A673 (cell line): ENCODE measurements around the gene GPD2.

Experiments used
- CTCF ChIP-seq: fragments of 300-800, 200-600 bp; sonication (generic); conservative IDR thresholded peaks from 2 replicates; pipeline ENCODE4 v1.5.1; 2017; ENCODE audit warnings: low read depth, mild to moderate bottlenecking, antibody characterized with exemption, low read length, moderate library complexity, mixed read lengths
- EZH2 ChIP-seq: fragments of 200-600 bp; sonication (generic); IDR thresholded peaks from 2 replicates; pipeline ENCODE4 v1.6.1; 2017; ENCODE audit warnings: borderline replicate concordance, low read depth, mild to moderate bottlenecking, mixed read lengths, antibody characterized with exemption, low read length; ENCODE audit not compliant: poor library complexity, severe bottlenecking

- TF ChIP-seq EZH2 (no peak), CTCF (no peak)
Measured at GRCh38 chr2:156430236-156430979, 5.8 kb upstream of the GPD2 start.
